Upper lobe of left lung (tissue), 6 donors: Measurements from ENCODE around the gene CSTPP1. TPM values are rescaled to one million over a fixed set of nuclear protein-coding genes. Genes with fewer than 3 reads are reported as not detected.

Source experiments
- ATAC-seq, 2 donors: fragments of 200-7000 bp; cut with Tn5 transposase; one replicate each; pipeline ENCODE4 v1.9.1; 2022; ENCODE audit warnings: mild to moderate bottlenecking in 2 of 2, moderate library complexity in 2 of 2; ENCODE audit not compliant: low FRiP score in 2 of 2
- DNase-seq, 2 donors: peaks; one replicate each; pipeline ENCODE4 v3.0.0-alpha.2; 2019 to 2020
- H3K27ac ChIP-seq, 4 donors: fragments of 200-600 bp; sonication (generic); one replicate each; pipeline ENCODE4 v1.5.1; 2016 to 2019
- H3K27me3 ChIP-seq, 4 donors: fragments of 200-600 bp; sonication (generic); one replicate each; pipeline ENCODE4 v1.5.1; 2017 to 2019
- H3K36me3 ChIP-seq, 4 donors: fragments of 200-600 bp; sonication (generic); one replicate each; pipeline ENCODE4 v1.5.1; 2016 to 2019
- H3K4me1 ChIP-seq, 4 donors: fragments of 200-600 bp; sonication (generic); one replicate each; pipeline ENCODE4 v1.5.1; 2018 to 2019
- H3K4me3 ChIP-seq, 4 donors: fragments of 200-600 bp; sonication (generic); one replicate each; pipeline ENCODE4 v1.5.1; 2017 to 2019; ENCODE audit warnings: mild to moderate bottlenecking in 2 of 4, moderate library complexity in 1 of 4
- H3K9me3 ChIP-seq, 4 donors: fragments of 200-600 bp; sonication (generic); one replicate each; pipeline ENCODE4 v1.5.1; 2018 to 2019
- EP300 ChIP-seq, 4 donors: sonication (generic); formaldehyde crosslinking; IDR thresholded peaks; one replicate each; pipeline ENCODE4 v1.5.1; 2017; ENCODE audit warnings: antibody characterized with exemption in 4 of 4, control low read depth in 2 of 4
- POLR2A ChIP-seq, 4 donors: fragments of 450-650 bp; IDR thresholded peaks; one replicate each; pipeline ENCODE4 v1.5.1; 2016 to 2017; ENCODE audit warnings: antibody characterized with exemption in 4 of 4, mild to moderate bottlenecking in 2 of 4
- POLR2AphosphoS5 ChIP-seq, 2 donors: sonication (generic); formaldehyde crosslinking; IDR thresholded peaks; one replicate each; pipeline ENCODE4 v1.5.1; 2017; ENCODE audit warnings: antibody characterized with exemption in 2 of 2
- WGBS, 2 donors: methylation state at CpG; one replicate each; pipeline ENCODE4 v1.1.5; 2017 to 2018; 5-methylcytosine and 5-hydroxymethylcytosine counted together
- total RNA-seq, 6 donors: library from RNA; depleted of rRNA in 4 of 6; stranded (reverse); fragments of >200 nt in 4 of 6; gene quantifications; one replicate each; pipeline versions ENCODE4 v1.1.0 to v1.2.1, GENCODE V29; 2016 to 2021
- TF ChIP-seq, protein P1 (sequence below), 6 experiments: fragments of 450-650 bp in 4 of 6; fragments of 200-600 bp in 2 of 6; sonication (generic) in 2 of 6; IDR thresholded peaks; one replicate each; pipeline ENCODE4 v1.5.1; 2016 to 2019; ENCODE audit warnings: antibody characterized with exemption in 6 of 6
- donor health status: DM: no; HTN: no; CAD: no; lungs with moderate emphysema.
- donor health status: DM: no; HTN: yes; CAD: no; lungs with severe emphysema.

Gene CSTPP1
- total RNA-seq, 6 donors from 2014 or later: 23.9 to 71.2 (median 47.2) TPM

DNA sequence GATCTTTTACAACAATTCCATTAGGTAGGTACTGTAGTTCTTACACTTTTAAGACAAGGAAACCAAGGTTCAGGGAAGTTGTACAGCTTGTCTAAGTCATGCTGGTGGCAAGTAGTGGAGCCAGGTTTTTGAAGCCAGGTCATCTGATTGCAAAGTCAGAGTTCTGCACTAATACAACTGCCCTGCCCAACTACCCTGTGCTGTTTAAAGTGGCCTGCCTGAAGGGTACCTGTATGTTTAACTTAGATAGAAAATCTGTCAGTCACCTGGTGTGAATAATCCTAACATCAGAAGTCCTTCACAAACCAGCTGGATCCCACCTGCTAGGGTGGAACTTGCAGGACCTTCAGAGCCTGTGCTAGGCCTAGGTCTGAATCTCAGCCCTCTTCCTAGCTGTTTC lies 195.9 kb downstream of the CSTPP1 start:
- Histone ChIP-seq H3K4me1 (no peaks in the 10 kb centered on the region), H3K4me3 (no peak overlapping the region), H3K27ac (no peak overlapping the region), H3K27me3 (no peaks in the 10 kb centered on the region), H3K9me3 (no peaks in the 10 kb centered on the region), H3K36me3 (peaks cover 0 to 3% (median under 1%) of the 10 kb centered on the region in 4 donors)
- DNase-seq: no peak
- no peak for TF ChIP-seq EP300 (IDR thresholded peaks at IDR 0.05)
- no peak for TF ChIP-seq POLR2AphosphoS5 (IDR thresholded peaks at IDR 0.05)
- no peak for TF ChIP-seq POLR2A (IDR thresholded peaks at IDR 0.05)
- TF ChIP-seq, protein P1, sequence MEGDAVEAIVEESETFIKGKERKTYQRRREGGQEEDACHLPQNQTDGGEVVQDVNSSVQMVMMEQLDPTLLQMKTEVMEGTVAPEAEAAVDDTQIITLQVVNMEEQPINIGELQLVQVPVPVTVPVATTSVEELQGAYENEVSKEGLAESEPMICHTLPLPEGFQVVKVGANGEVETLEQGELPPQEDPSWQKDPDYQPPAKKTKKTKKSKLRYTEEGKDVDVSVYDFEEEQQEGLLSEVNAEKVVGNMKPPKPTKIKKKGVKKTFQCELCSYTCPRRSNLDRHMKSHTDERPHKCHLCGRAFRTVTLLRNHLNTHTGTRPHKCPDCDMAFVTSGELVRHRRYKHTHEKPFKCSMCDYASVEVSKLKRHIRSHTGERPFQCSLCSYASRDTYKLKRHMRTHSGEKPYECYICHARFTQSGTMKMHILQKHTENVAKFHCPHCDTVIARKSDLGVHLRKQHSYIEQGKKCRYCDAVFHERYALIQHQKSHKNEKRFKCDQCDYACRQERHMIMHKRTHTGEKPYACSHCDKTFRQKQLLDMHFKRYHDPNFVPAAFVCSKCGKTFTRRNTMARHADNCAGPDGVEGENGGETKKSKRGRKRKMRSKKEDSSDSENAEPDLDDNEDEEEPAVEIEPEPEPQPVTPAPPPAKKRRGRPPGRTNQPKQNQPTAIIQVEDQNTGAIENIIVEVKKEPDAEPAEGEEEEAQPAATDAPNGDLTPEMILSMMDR (IDR thresholded peaks at IDR 0.05): no peak
- no peak for ATAC-seq

DNA sequence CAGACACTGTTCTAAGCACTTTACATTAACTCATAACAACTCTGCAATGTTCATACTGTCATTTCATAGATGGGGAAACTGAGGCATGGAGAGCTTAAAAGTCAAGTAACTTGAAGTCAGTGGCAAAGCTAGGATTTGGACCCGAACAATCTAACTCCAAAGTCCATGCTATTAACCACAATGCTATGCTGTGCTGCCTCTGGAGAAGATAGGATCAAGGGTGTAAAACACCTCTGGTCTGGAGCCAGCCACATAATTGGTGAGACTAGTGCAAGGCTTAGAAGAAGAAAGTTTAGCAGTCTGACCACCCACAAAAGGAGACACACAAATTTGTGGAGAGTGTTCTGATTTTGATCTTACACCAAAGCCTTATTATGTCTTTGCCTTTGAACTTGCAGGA lies 196.4 kb downstream of the CSTPP1 start:
- no peak for DNase-seq
- no peak overlapping the region for H3K27ac ChIP-seq
- peaks cover 0 to 8% (median 3%) of the 10 kb centered on the region in 4 donors for H3K36me3 ChIP-seq
- no peaks in the 10 kb centered on the region for H3K9me3 ChIP-seq
- no peak overlapping the region for H3K4me3 ChIP-seq
- WGBS, 2 donors: 90 to 92% methylated on average over 1 of the region's 1 CpG
- ATAC-seq: no peak
- no peak for TF ChIP-seq POLR2AphosphoS5 (IDR thresholded peaks at IDR 0.05)
- TF ChIP-seq, protein P1 (IDR thresholded peaks at IDR 0.05): no peak
- no peak for TF ChIP-seq EP300 (IDR thresholded peaks at IDR 0.05)
- no peak for TF ChIP-seq POLR2A (IDR thresholded peaks at IDR 0.05)
- no peaks in the 10 kb centered on the region for H3K4me1 ChIP-seq
- no peaks in the 10 kb centered on the region for H3K27me3 ChIP-seq

DNA sequence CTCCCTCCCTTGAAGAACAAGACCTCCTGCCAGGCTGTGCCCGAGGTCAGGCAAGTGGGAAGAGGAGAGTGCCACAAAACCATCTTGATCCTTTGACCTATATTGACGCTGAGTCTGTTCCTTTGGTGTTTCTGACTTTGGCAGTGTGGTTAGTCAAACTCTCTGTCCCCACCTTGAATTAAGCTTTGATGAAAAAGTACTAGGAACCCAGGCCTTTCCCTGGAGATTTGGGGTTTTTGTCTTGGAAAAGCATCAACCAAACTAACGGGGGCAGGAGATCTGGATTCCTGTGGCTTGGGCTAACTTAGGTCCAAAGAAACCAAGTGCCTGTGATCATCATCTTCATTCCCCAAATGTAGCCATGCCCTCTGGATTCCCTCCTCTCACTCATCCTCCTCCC lies 199.8 kb downstream of the CSTPP1 start:
- Histone ChIP-seq H3K27me3 (no peaks in the 10 kb centered on the region), H3K36me3 (peaks cover 0 to 12% (median 4%) of the 10 kb centered on the region in 4 donors), H3K4me3 (no peak overlapping the region), H3K9me3 (no peaks in the 10 kb centered on the region), H3K27ac (no peak overlapping the region), H3K4me1 (no peaks in the 10 kb centered on the region)
- DNase-seq: no peak
- TF ChIP-seq POLR2AphosphoS5 (IDR thresholded peaks at IDR 0.05) (no peak), EP300 (IDR thresholded peaks at IDR 0.05) (no peak), POLR2A (IDR thresholded peaks at IDR 0.05) (no peak)
- TF ChIP-seq, protein P1 (IDR thresholded peaks at IDR 0.05): no peak
- ATAC-seq: peak in 1 of 2 donors; percentile 35
- WGBS, 2 donors: 81 to 91% methylated on average over 3 of the region's 3 CpGs

DNA sequence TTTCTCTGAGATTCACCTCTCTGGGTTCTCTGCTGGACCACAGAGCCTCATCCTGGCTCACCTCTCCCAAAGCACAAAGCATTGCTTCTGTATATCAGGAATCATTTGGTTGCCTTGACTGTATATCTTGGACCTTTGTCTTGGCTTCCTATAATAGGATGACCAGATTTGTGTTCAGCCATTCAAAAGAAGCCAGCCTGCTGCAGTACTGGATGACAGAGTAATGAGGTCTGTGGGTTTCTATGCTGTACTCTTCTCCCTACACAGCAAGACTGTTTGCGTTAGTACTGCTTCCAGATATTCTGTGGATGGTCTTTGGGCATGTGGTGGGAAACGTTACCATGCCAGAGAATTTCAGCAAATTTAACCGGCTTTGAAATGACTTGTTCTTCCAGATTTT lies 200.4 kb downstream of the CSTPP1 start:
- Histone ChIP-seq H3K9me3 (no peaks in the 10 kb centered on the region), H3K4me1 (no peaks in the 10 kb centered on the region), H3K36me3 (peaks cover 0 to 12% (median 4%) of the 10 kb centered on the region in 4 donors), H3K4me3 (no peak overlapping the region), H3K27me3 (no peaks in the 10 kb centered on the region), H3K27ac (no peak overlapping the region)
- TF ChIP-seq, protein P1 (IDR thresholded peaks at IDR 0.05): no peak
- TF ChIP-seq POLR2A (IDR thresholded peaks at IDR 0.05): no peak
- no peak for TF ChIP-seq EP300 (IDR thresholded peaks at IDR 0.05)
- TF ChIP-seq POLR2AphosphoS5 (IDR thresholded peaks at IDR 0.05): no peak
- ATAC-seq: no peak
- DNase-seq: no peak
- WGBS, 2 donors: 88 to 91% methylated on average over 3 of the region's 3 CpGs

DNA sequence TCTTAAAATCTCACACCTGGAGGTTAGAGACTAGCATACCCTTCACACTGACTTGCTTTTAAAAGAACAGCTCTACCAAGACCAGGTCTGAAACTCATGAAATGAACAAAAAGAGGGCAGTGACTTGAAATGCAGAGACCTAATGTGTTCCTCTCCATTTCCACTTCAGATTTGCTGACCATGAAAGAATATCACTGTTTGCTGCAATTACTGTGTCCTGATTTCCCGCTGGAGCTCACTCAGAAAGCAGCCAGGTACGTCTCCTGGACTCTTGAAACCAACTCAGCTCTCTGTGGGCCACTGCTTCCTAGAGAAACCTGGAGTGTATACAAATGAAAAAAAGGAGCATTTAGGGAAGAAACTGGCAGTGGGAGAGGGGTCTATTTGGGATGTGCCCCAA lies 200.9 kb downstream of the CSTPP1 start:
- DNase-seq (no peak), ATAC-seq (no peak)
- Histone ChIP-seq H3K27me3 (no peaks in the 10 kb centered on the region), H3K4me1 (no peaks in the 10 kb centered on the region), H3K9me3 (no peaks in the 10 kb centered on the region), H3K27ac (no peak overlapping the region), H3K36me3 (peaks cover 0 to 12% (median 4%) of the 10 kb centered on the region in 4 donors), H3K4me3 (no peak overlapping the region)
- no peak for TF ChIP-seq POLR2AphosphoS5 (IDR thresholded peaks at IDR 0.05)
- TF ChIP-seq POLR2A (IDR thresholded peaks at IDR 0.05): no peak
- TF ChIP-seq, protein P1 (IDR thresholded peaks at IDR 0.05): no peak
- no peak for TF ChIP-seq EP300 (IDR thresholded peaks at IDR 0.05)
- 95 to 98% methylated on average over 2 of the region's 2 CpGs for WGBS, 2 donors
